B cell (primary cell): ENCODE data around the gene MTG2. TPM values are rescaled to one million over a fixed set of nuclear protein-coding genes. Genes with fewer than 3 reads are reported as not detected.

ENCODE experiments used
- ATAC-seq: fragments of 200-7000 bp; cut with Tn5 transposase; one replicate; pipeline ENCODE4 v1.10.0; 2021; ENCODE audit warnings: low read depth, mild to moderate bottlenecking, moderate number of reproducible peaks, moderate library complexity
- CTCF ChIA-PET: fragments of 350-600 bp; sonication (Branson Sonifier 250); formaldehyde crosslinking; loops from one replicate; lab custom pipeline; 2021; ENCODE audit warnings: antibody characterized with exemption, inconsistent platforms; lab: Charles Lee
- POLR2A ChIA-PET: fragments of 350-600 bp; sonication (Branson Sonifier 250); formaldehyde crosslinking; loops from one replicate; lab custom pipeline; 2021; ENCODE audit warnings: antibody characterized with exemption; lab: Charles Lee
- DNase-seq: peaks from one replicate; pipeline ENCODE4 v3.0.0; 2013
- H2AFZ ChIP-seq: 2 replicates; pipeline ENCODE4 v1.6.1; 2012; ENCODE audit warnings: mild to moderate bottlenecking, low read depth, low read length; ENCODE audit not compliant: insufficient read depth, poor library complexity, severe bottlenecking
- H3K27ac ChIP-seq, 2 donors: 1 replicate in 1 of 2; 2 replicates in 1 of 2; pipeline ENCODE4 v1.5.1; 2012 to 2013; ENCODE audit warnings: low read length in 2 of 2, mild to moderate bottlenecking in 2 of 2, moderate library complexity in 1 of 2
- H3K27me3 ChIP-seq, 4 experiments: fragments of 200-600 bp in 1 of 4; sonication (generic) in 1 of 4; replicated peaks in 1 of 4; 1 replicate in 2 of 4; 2 replicates in 2 of 4; pipeline versions ENCODE4 v1.6.1 to v1.7.0; 2013 to 2016; ENCODE audit warnings: low read length in 3 of 4, mild to moderate bottlenecking in 2 of 4, mixed read lengths in 1 of 4, moderate library complexity in 1 of 4; ENCODE audit not compliant: insufficient read depth in 4 of 4, control insufficient read depth in 3 of 4; ENCODE audit errors: control extremely low read depth in 1 of 4
- H3K36me3 ChIP-seq, 2 experiments: replicated peaks in 1 of 2; 1 replicate in 1 of 2; 2 replicates in 1 of 2; pipeline versions ENCODE4 v1.6.1 to v1.7.1; 2013; ENCODE audit warnings: low read length in 1 of 2; ENCODE audit not compliant: insufficient read depth in 2 of 2, control insufficient read depth in 1 of 2; ENCODE audit errors: control extremely low read depth in 1 of 2, extremely low read depth in 1 of 2
- H3K4me1 ChIP-seq, 2 donors: fragments of 200-600 bp in 1 of 2; sonication (generic) in 1 of 2; 1 replicate in 1 of 2; 2 replicates in 1 of 2; pipeline versions ENCODE4 v1.5.1 to v1.6.1; 2013 to 2017; ENCODE audit warnings: low read length in 2 of 2; ENCODE audit not compliant: control insufficient read depth in 2 of 2, insufficient read depth in 2 of 2
- H3K4me2 ChIP-seq: replicated peaks from 2 replicates; pipeline ENCODE3; 2012; ENCODE audit warnings: mild to moderate bottlenecking, low read depth, low read length; ENCODE audit not compliant: poor library complexity, severe bottlenecking
- H3K4me3 ChIP-seq, 5 experiments: fragments of 200-600 bp in 1 of 5; sonication (generic) in 1 of 5; 1 replicate in 3 of 5; 2 replicates in 2 of 5; pipeline versions ENCODE4 v1.5.1 to v1.7.0; 2011 to 2016; ENCODE audit warnings: low read length in 4 of 5, mild to moderate bottlenecking in 4 of 5, low read depth in 2 of 5, control low read depth in 1 of 5, moderate library complexity in 1 of 5; ENCODE audit not compliant: insufficient read depth in 1 of 5; ENCODE audit errors: control extremely low read depth in 1 of 5, extremely low read depth in 1 of 5
- H3K79me2 ChIP-seq: fragments of 200-600 bp; sonication (generic); one replicate; pipeline ENCODE4 v1.6.0; 2016; ENCODE audit warnings: low read length; ENCODE audit not compliant: control insufficient read depth, insufficient read depth
- H3K9ac ChIP-seq: fragments of 200-600 bp; sonication (generic); 2 replicates; pipeline ENCODE4 v1.6.1; 2017; ENCODE audit warnings: mild to moderate bottlenecking, low read length, moderate library complexity
- H3K9me3 ChIP-seq, 3 donors: one replicate each; pipeline versions ENCODE4 v1.6.1 to v1.7.1; 2013; ENCODE audit warnings: low read length in 2 of 3; ENCODE audit not compliant: control insufficient read depth in 2 of 3, insufficient read depth in 1 of 3; ENCODE audit errors: control extremely low read depth in 1 of 3
- H4K20me1 ChIP-seq: 2 replicates; pipeline ENCODE4 v1.6.0; 2012; ENCODE audit warnings: mild to moderate bottlenecking, low read length; ENCODE audit not compliant: insufficient read depth, control insufficient read depth, poor library complexity, severe bottlenecking
- H3K27ac Mint-ChIP-seq: one replicate; pipeline ENCODE4 v1.8.0; 2021; ENCODE audit warnings: mixed read lengths
- H3K27me3 Mint-ChIP-seq: one replicate; pipeline ENCODE4 v1.8.0; 2021; ENCODE audit warnings: mixed read lengths
- H3K4me1 Mint-ChIP-seq: one replicate; pipeline ENCODE4 v1.8.0; 2021; ENCODE audit warnings: mixed read lengths
- H3K4me3 Mint-ChIP-seq: one replicate; pipeline ENCODE4 v1.8.0; 2021; ENCODE audit warnings: mixed read lengths
- H3K9me3 Mint-ChIP-seq: one replicate; pipeline ENCODE4 v1.8.0; 2022; ENCODE audit warnings: mixed read lengths; ENCODE audit not compliant: insufficient read depth
- EZH2 ChIP-seq: IDR thresholded peaks from 2 replicates; pipeline ENCODE4 v1.6.1; 2012; ENCODE audit warnings: borderline replicate concordance, low read depth, mild to moderate bottlenecking, moderate library complexity, low read length; ENCODE audit not compliant: insufficient read depth, poor library complexity, severe bottlenecking
- WGBS: methylation state at CpG from one replicate; pipeline ENCODE4 v1.1.5; 2013; ENCODE audit warnings: missing lambda C conversion rate; ENCODE audit not compliant: insufficient coverage; 5-methylcytosine and 5-hydroxymethylcytosine counted together
- intact Hi-C: fragments of 100-400 bp; cut with micrococcal nuclease; formaldehyde crosslinking; loops from one replicate; pipeline ENCODE4 v1.10.0; 2022
- polyA plus RNA-seq: library from polyadenylated mRNA; depleted of rRNA; stranded (reverse); fragments of >200 nt; gene quantifications from 2 replicates; pipeline ENCODE4 v1.2.3, GENCODE V29; 2012
- total RNA-seq, 2 donors: library from RNA; stranded (reverse); fragments of 120-200 nt in 1 of 2; gene quantifications; 1 replicate in 1 of 2; 2 replicates in 1 of 2; pipeline versions ENCODE4 v1.2.3 to v1.2.4, GENCODE V29; 2013 to 2022
- TF ChIP-seq, protein P1 (sequence below): fragments of 200-600 bp; IDR thresholded peaks from one replicate; pipeline ENCODE4 v1.8.0; 2022; ENCODE audit warnings: antibody characterized with exemption, mild to moderate bottlenecking

MTG2 gene
- total and polyA plus RNA-seq, 2 donors (not counting 1 experiment from before 2014, with no cell fraction given): 29.6 to 48.4 TPM

DNA sequence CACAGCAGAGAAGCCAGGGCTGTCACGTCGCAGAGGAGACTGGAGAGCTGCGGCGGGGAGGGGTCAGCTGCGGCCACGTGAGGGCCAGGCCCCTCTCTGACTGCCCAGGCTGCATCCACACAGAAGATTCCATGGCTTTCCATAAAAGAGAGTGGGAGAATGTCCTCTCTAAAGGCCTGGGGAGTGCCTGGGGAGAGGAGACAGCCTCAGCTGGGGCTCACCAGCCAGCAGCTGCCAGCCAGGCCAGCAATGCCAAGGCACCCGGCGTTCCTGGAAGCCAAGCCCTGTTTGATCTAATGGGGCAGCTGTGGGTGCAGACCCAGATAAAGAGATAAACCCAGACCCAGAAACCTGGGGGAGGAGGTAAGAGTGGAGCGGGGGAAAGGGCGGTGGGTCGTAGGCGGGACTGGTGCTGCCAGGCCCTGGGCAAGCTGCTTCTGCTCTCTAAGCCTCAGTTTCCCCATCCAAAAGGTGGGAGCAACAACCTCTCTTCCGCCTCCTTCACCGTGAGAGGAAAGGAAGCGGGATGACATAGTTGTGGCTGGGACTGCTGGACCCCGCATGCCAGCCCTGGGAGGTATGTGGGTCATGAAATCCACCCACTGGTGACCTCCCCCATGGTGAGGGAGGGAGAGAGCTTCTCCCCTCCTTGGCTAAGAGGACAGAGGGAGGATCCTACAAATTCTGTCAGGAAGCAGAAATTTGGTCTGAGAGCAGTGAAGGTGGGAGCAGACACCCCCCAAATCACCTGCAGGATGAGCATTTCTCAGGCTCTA, 52.4 kb downstream of the MTG2 start:
- Histone ChIP-seq H3K36me3 (no peaks in the 10 kb centered on the region), H3K27ac (no peak overlapping the region), H3K4me1 (peaks cover 16 to 22% of the 10 kb centered on the region in 2 donors), H3K9me3 (peaks cover 0 to 23% (median 5%) of the 10 kb centered on the region in 3 donors), H3K9ac (no peak overlapping the region), H3K4me2 (no peak overlapping the region), H3K27me3 (peaks cover 0 to 17% (median 1%) of the 10 kb centered on the region in 4 experiments), H4K20me1 (peaks cover 15% of the 10 kb centered on the region), H2AFZ (no peak overlapping the region), H3K79me2 (peaks cover 30% of the 10 kb centered on the region), H3K4me3 (no peak overlapping the region)
- POLR2A ChIA-PET: no interaction called here
- peaks cover 19% of the 10 kb centered on the region for H3K4me1 Mint-ChIP-seq
- intact Hi-C loops: loop anchor here (5.0 kb wide), 2 partner anchors 557 to 717 kb away; partner anchors contain the start of gene SLC17A9
- no peak for TF ChIP-seq EZH2
- TF ChIP-seq, protein P1, sequence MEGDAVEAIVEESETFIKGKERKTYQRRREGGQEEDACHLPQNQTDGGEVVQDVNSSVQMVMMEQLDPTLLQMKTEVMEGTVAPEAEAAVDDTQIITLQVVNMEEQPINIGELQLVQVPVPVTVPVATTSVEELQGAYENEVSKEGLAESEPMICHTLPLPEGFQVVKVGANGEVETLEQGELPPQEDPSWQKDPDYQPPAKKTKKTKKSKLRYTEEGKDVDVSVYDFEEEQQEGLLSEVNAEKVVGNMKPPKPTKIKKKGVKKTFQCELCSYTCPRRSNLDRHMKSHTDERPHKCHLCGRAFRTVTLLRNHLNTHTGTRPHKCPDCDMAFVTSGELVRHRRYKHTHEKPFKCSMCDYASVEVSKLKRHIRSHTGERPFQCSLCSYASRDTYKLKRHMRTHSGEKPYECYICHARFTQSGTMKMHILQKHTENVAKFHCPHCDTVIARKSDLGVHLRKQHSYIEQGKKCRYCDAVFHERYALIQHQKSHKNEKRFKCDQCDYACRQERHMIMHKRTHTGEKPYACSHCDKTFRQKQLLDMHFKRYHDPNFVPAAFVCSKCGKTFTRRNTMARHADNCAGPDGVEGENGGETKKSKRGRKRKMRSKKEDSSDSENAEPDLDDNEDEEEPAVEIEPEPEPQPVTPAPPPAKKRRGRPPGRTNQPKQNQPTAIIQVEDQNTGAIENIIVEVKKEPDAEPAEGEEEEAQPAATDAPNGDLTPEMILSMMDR: no peak
- CTCF ChIA-PET: no interaction called here
- H3K27me3 Mint-ChIP-seq: peaks cover 7% of the 10 kb centered on the region
- no peak overlapping the region for H3K27ac Mint-ChIP-seq
- 80% methylated on average over 7 of the region's 16 CpGs for WGBS
- no peak overlapping the region for H3K4me3 Mint-ChIP-seq
- no peaks in the 10 kb centered on the region for H3K9me3 Mint-ChIP-seq
- DNase-seq: no peak
- ATAC-seq: no peak

DNA sequence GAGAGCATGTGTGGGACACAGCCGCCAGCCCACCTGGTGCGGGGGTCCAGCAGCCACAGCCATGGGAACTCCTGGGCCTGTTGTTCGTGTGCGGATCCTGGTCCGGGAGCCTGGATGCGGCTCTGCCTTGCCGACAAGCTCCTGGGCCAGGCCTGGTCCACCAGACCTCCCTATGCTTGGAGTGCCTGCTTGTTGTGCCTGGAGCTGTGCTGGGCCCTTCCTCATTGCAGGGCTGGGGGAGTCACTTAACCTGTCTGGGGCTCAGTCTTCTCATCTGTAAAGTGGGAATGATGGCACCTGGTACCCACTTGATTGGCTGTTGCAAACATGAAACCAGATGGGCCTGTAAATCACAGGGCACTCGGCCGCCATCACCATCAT, 52.9 kb downstream of the MTG2 start:
- no peak for TF ChIP-seq EZH2
- TF ChIP-seq, protein P1: no peak
- peaks cover 0 to 19% (median 5%) of the 10 kb centered on the region in 3 donors for H3K9me3 ChIP-seq
- Mint-ChIP-seq H3K27me3 (peaks cover 7% of the 10 kb centered on the region), H3K4me3 (no peak overlapping the region), H3K4me1 (peaks cover 23% of the 10 kb centered on the region), H3K27ac (no peak overlapping the region), H3K9me3 (no peaks in the 10 kb centered on the region)
- H3K27me3 ChIP-seq: peaks cover 0 to 17% (median 1%) of the 10 kb centered on the region in 4 experiments
- no peak overlapping the region for H3K4me3 ChIP-seq
- no peak for ATAC-seq
- POLR2A ChIA-PET: no interaction called here
- no peak overlapping the region for H3K9ac ChIP-seq
- CTCF ChIA-PET: no interaction called here
- H4K20me1 ChIP-seq: peaks cover 21% of the 10 kb centered on the region
- H3K27ac ChIP-seq: no peak overlapping the region
- no peak overlapping the region for H2AFZ ChIP-seq
- H3K79me2 ChIP-seq: peaks cover 36% of the 10 kb centered on the region
- peaks cover 17 to 22% of the 10 kb centered on the region in 2 donors for H3K4me1 ChIP-seq
- H3K36me3 ChIP-seq: no peaks in the 10 kb centered on the region
- 95% methylated on average over 9 of the region's 9 CpGs for WGBS
- no peak overlapping the region for H3K4me2 ChIP-seq
- no peak for DNase-seq
- intact Hi-C loops: loop anchor here (5.0 kb wide), 2 partner anchors 557 to 717 kb away; partner anchors contain the start of gene SLC17A9
